ENCODE data around the gene BZW2.

BZW2 gene

DNA sequence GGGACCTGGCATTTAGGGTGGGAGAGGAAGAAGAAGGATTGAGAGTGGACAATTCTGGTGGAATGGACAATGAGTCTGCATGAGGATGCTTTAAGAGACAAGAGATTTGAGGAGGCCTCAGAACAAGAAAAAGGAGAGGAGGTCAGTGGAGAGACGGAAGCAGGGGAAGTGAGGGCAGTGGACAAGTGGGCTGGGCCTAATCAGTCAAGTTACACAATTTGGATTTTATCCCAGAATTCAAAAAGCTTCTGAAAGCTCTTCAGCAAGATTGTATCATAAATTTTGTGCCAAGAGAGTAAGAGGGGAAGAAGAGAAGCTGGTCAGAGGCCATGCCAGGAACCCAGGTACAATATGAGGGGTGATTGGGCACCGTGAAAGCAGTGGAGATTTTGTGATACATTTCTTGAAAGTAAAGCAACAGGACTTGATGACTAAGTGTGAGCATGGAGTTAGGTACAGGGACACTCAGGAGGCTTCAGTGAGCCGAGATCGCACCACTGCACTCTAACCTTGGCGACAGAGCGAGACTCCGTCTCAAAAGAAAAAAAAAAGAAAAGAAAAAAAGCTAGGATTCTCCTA lies 88.3 kb downstream of the BZW2 start:
- Histone ChIP-seq H3K9me3 (ENCODE audit: control insufficient read depth, insufficient read depth, low read length) (no peaks in the 10 kb centered on the region), H3K27me3 (ENCODE audit: control insufficient read depth, insufficient read depth, low read length) (no peaks in the 10 kb centered on the region), H3K4me1 (ENCODE audit: control insufficient read depth, insufficient read depth, low read length) (no peaks in the 10 kb centered on the region), H3K27ac (ENCODE audit: low read length) (no peak overlapping the region), H3K36me3 (ENCODE audit: control insufficient read depth, insufficient read depth, low read length) (no peaks in the 10 kb centered on the region), H3K4me3 (ENCODE audit: low read length) (no peak overlapping the region)
- DNase-seq (ENCODE audit: low read depth, low spot score) = no peak
- no CpG with 5 or more reads among the region's 7 CpGs for WGBS (ENCODE audit: insufficient coverage, insufficient read length)

- WGBS (ENCODE audit: insufficient coverage, insufficient read length) = no CpG with 5 or more reads among the region's 4 CpGs
- no peak for DNase-seq (ENCODE audit: low read depth, low spot score)
- H3K9me3 ChIP-seq (ENCODE audit: control insufficient read depth, insufficient read depth, low read length) = no peaks in the 10 kb centered on the region
- no peaks in the 10 kb centered on the region for H3K36me3 ChIP-seq (ENCODE audit: control insufficient read depth, insufficient read depth, low read length)
- no peaks in the 10 kb centered on the region for H3K27me3 ChIP-seq (ENCODE audit: control insufficient read depth, insufficient read depth, low read length)
- no peaks in the 10 kb centered on the region for H3K4me1 ChIP-seq (ENCODE audit: control insufficient read depth, insufficient read depth, low read length)
- no peak overlapping the region for H3K4me3 ChIP-seq (ENCODE audit: low read length)
- H3K27ac ChIP-seq (ENCODE audit: low read length) = no peak overlapping the region
Observed at GRCh38 chr7:16735020-16735419, 89.0 kb downstream of the BZW2 start.

- DNase-seq (ENCODE audit: low read depth, low spot score) = no peak
- Histone ChIP-seq H3K4me1 (ENCODE audit: control insufficient read depth, insufficient read depth, low read length) (no peaks in the 10 kb centered on the region), H3K36me3 (ENCODE audit: control insufficient read depth, insufficient read depth, low read length) (no peaks in the 10 kb centered on the region), H3K4me3 (ENCODE audit: low read length) (no peak overlapping the region), H3K27ac (ENCODE audit: low read length) (no peak overlapping the region), H3K27me3 (ENCODE audit: control insufficient read depth, insufficient read depth, low read length) (no peaks in the 10 kb centered on the region), H3K9me3 (ENCODE audit: control insufficient read depth, insufficient read depth, low read length) (no peaks in the 10 kb centered on the region)
- WGBS (ENCODE audit: insufficient coverage, insufficient read length) = no CpG with 5 or more reads among the region's 5 CpGs
Observed at GRCh38 chr7:16738011-16738688, 92.2 kb downstream of the BZW2 start.

- Histone ChIP-seq H3K27me3 (ENCODE audit: control insufficient read depth, insufficient read depth, low read length) (no peaks in the 10 kb centered on the region), H3K4me3 (ENCODE audit: low read length) (no peak overlapping the region), H3K9me3 (ENCODE audit: control insufficient read depth, insufficient read depth, low read length) (no peaks in the 10 kb centered on the region), H3K27ac (ENCODE audit: low read length) (no peak overlapping the region), H3K36me3 (ENCODE audit: control insufficient read depth, insufficient read depth, low read length) (no peaks in the 10 kb centered on the region), H3K4me1 (ENCODE audit: control insufficient read depth, insufficient read depth, low read length) (no peaks in the 10 kb centered on the region; the same call in 1 of the 2 replicates)
- no CpG with 5 or more reads among the region's 6 CpGs for WGBS (ENCODE audit: insufficient coverage, insufficient read length)
- DNase-seq (ENCODE audit: low read depth, low spot score) = no peak
Observed at GRCh38 chr7:16739863-16740622, 94.1 kb downstream of the BZW2 start.

- Histone ChIP-seq H3K27ac (ENCODE audit: low read length) (no peak overlapping the region), H3K4me1 (ENCODE audit: control insufficient read depth, insufficient read depth, low read length) (no peaks in the 10 kb centered on the region; the same call in 1 of the 2 replicates), H3K4me3 (ENCODE audit: low read length) (no peak overlapping the region), H3K27me3 (ENCODE audit: control insufficient read depth, insufficient read depth, low read length) (no peaks in the 10 kb centered on the region), H3K9me3 (ENCODE audit: control insufficient read depth, insufficient read depth, low read length) (no peaks in the 10 kb centered on the region), H3K36me3 (ENCODE audit: control insufficient read depth, insufficient read depth, low read length) (no peaks in the 10 kb centered on the region)
- WGBS (ENCODE audit: insufficient coverage, insufficient read length) = no CpG with 5 or more reads among the region's 3 CpGs
- no peak for DNase-seq (ENCODE audit: low read depth, low spot score)
Observed at GRCh38 chr7:16740623-16740953, 94.6 kb downstream of the BZW2 start.

- H3K36me3 ChIP-seq (ENCODE audit: control insufficient read depth, insufficient read depth, low read length) = no peaks in the 10 kb centered on the region
- no peak overlapping the region for H3K27ac ChIP-seq (ENCODE audit: low read length)
- H3K4me3 ChIP-seq (ENCODE audit: low read length) = no peak overlapping the region
- no peaks in the 10 kb centered on the region for H3K27me3 ChIP-seq (ENCODE audit: control insufficient read depth, insufficient read depth, low read length)
- WGBS (ENCODE audit: insufficient coverage, insufficient read length) = no CpG with 5 or more reads among the region's 1 CpG
- H3K4me1 ChIP-seq (ENCODE audit: control insufficient read depth, insufficient read depth, low read length) = no peaks in the 10 kb centered on the region; the same call in 1 of the 2 replicates
- no peaks in the 10 kb centered on the region for H3K9me3 ChIP-seq (ENCODE audit: control insufficient read depth, insufficient read depth, low read length)
- no peak for DNase-seq (ENCODE audit: low read depth, low spot score)
Observed at GRCh38 chr7:16740996-16741395, 95.0 kb downstream of the BZW2 start.

DNA sequence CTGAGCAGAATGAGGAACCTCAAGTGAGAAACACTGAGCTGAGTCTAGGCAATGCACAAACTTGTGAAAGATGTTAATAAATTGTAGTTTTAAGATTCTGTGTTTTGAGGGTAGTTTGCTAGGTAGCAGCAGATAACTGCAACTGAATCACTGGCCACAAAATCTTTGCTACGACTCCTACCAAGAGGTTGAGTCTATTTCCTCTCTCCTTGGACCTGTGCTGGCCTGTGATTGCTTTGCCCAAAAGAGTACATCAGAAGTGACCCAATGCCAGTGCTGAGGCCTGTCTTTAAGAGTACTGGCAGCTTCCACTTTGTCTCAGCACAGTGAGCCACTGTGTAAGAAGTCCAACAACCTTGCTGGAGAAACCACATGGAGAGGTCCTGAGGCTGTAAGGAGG lies 95.7 kb downstream of the BZW2 start:
- no CpG with 5 or more reads among the region's 1 CpG for WGBS (ENCODE audit: insufficient coverage, insufficient read length)
- DNase-seq (ENCODE audit: low read depth, low spot score) = no peak
- no peak overlapping the region for H3K4me3 ChIP-seq (ENCODE audit: low read length)
- H3K27ac ChIP-seq (ENCODE audit: low read length) = no peak overlapping the region
- H3K9me3 ChIP-seq (ENCODE audit: control insufficient read depth, insufficient read depth, low read length) = no peaks in the 10 kb centered on the region
- no peaks in the 10 kb centered on the region; the same call in 1 of the 2 replicates for H3K4me1 ChIP-seq (ENCODE audit: control insufficient read depth, insufficient read depth, low read length)
- H3K36me3 ChIP-seq (ENCODE audit: control insufficient read depth, insufficient read depth, low read length) = no peaks in the 10 kb centered on the region
- H3K27me3 ChIP-seq (ENCODE audit: control insufficient read depth, insufficient read depth, low read length) = no peaks in the 10 kb centered on the region

DNA sequence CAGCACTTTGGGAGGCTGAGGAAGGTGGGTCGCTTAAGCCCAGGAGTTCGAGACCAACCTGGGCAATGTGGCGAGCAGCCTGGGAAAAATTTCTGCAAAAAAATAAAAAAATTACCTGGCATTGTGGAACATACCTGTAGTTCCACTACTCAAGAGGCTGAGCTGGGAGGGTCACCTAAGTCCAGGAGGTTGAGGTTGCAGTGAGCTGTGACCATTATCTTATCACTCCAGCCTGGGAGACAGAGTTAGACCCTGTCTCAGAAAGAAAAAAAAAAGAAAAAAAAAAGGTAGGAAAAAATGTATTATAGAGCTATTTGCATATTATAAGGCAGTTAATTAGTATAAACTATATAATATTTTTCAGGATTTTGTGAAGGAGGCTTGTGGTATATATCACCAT lies 96.6 kb downstream of the BZW2 start:
- Histone ChIP-seq H3K4me1 (ENCODE audit: control insufficient read depth, insufficient read depth, low read length) (no peaks in the 10 kb centered on the region; the same call in 1 of the 2 replicates), H3K4me3 (ENCODE audit: low read length) (no peak overlapping the region), H3K27me3 (ENCODE audit: control insufficient read depth, insufficient read depth, low read length) (no peaks in the 10 kb centered on the region), H3K27ac (ENCODE audit: low read length) (no peak overlapping the region), H3K9me3 (ENCODE audit: control insufficient read depth, insufficient read depth, low read length) (no peaks in the 10 kb centered on the region), H3K36me3 (ENCODE audit: control insufficient read depth, insufficient read depth, low read length) (no peaks in the 10 kb centered on the region)
- no CpG with 5 or more reads among the region's 3 CpGs for WGBS (ENCODE audit: insufficient coverage, insufficient read length)
- DNase-seq (ENCODE audit: low read depth, low spot score) = no peak

DNA sequence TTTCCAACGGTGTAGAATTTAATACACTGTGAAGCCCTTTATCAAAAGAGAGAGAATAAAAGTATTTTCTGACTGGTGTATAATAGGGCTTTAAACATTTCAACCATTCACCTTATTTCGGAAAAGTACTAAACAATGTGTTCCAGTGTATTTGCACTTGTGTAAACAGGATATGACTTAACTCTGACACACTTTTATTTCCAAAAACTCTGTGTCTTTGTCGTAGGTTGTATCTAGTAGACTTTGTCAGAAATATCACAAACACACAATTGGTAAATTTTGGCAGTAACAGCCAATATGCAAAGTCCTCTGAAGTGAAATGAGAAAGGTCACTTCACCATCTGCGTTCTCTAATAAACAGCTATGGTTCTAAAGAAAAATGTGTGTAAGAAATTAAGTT lies 97.3 kb downstream of the BZW2 start:
- H3K4me3 ChIP-seq (ENCODE audit: low read length) = no peak overlapping the region
- H3K4me1 ChIP-seq (ENCODE audit: control insufficient read depth, insufficient read depth, low read length) = no peaks in the 10 kb centered on the region; the same call in 1 of the 2 replicates
- no peaks in the 10 kb centered on the region for H3K9me3 ChIP-seq (ENCODE audit: control insufficient read depth, insufficient read depth, low read length)
- DNase-seq (ENCODE audit: low read depth, low spot score) = no peak
- no peaks in the 10 kb centered on the region for H3K36me3 ChIP-seq (ENCODE audit: control insufficient read depth, insufficient read depth, low read length)
- no peak overlapping the region for H3K27ac ChIP-seq (ENCODE audit: low read length)
- no peaks in the 10 kb centered on the region for H3K27me3 ChIP-seq (ENCODE audit: control insufficient read depth, insufficient read depth, low read length)
- no CpG with 5 or more reads among the region's 4 CpGs for WGBS (ENCODE audit: insufficient coverage, insufficient read length)

- WGBS (ENCODE audit: insufficient coverage, insufficient read length) = no CpG with 5 or more reads among the region's 6 CpGs
- H3K27me3 ChIP-seq (ENCODE audit: control insufficient read depth, insufficient read depth, low read length) = no peaks in the 10 kb centered on the region
- H3K27ac ChIP-seq (ENCODE audit: low read length) = no peak overlapping the region
- no peaks in the 10 kb centered on the region for H3K9me3 ChIP-seq (ENCODE audit: control insufficient read depth, insufficient read depth, low read length)
- no peak overlapping the region for H3K4me3 ChIP-seq (ENCODE audit: low read length)
- no peaks in the 10 kb centered on the region; the same call in 1 of the 2 replicates for H3K4me1 ChIP-seq (ENCODE audit: control insufficient read depth, insufficient read depth, low read length)
- H3K36me3 ChIP-seq (ENCODE audit: control insufficient read depth, insufficient read depth, low read length) = no peaks in the 10 kb centered on the region
- no peak for DNase-seq (ENCODE audit: low read depth, low spot score)
Observed at GRCh38 chr7:16744518-16745250, 98.7 kb downstream of the BZW2 start.

Data from iPS DF 6.9 (cell line).